ENCODE results near the gene PAEP. TPM values are rescaled to one million over a fixed set of nuclear protein-coding genes. Genes with fewer than 3 reads are reported as not detected.

PAEP gene
- total and polyA plus RNA-seq, 4 donors, result not detected

- Histone ChIP-seq H3K4me1 (ENCODE audit: control insufficient read depth in 4 of 4, insufficient read depth in 4 of 4, low read length in 3 of 4) (no peaks in the 10 kb centered on the region), H3K27ac (ENCODE audit: low read depth in 1 of 2, low read length in 2 of 2) (no peak overlapping the region), H3K36me3 (ENCODE audit: control insufficient read depth in 4 of 4, insufficient read depth in 3 of 4, low read depth in 1 of 4, low read length in 3 of 4) (no peaks in the 10 kb centered on the region), H3K27me3 (ENCODE audit: control insufficient read depth in 4 of 4, insufficient read depth in 4 of 4, low read length in 3 of 4) (no peaks in the 10 kb centered on the region), H3K9me3 (ENCODE audit: control insufficient read depth in 4 of 4, low read length in 3 of 4) (no peaks in the 10 kb centered on the region), H3K4me3 (ENCODE audit: low read depth in 1 of 3, low read length in 3 of 3) (no peak overlapping the region), H3K9ac (ENCODE audit: low read depth in 1 of 2, low read length in 2 of 2) (no peak overlapping the region)
- DNase-seq (ENCODE audit: low spot score), result no peak
- WGBS, result 63% methylated on average over 14 of the region's 14 CpGs
- TF ChIP-seq, protein P1, sequence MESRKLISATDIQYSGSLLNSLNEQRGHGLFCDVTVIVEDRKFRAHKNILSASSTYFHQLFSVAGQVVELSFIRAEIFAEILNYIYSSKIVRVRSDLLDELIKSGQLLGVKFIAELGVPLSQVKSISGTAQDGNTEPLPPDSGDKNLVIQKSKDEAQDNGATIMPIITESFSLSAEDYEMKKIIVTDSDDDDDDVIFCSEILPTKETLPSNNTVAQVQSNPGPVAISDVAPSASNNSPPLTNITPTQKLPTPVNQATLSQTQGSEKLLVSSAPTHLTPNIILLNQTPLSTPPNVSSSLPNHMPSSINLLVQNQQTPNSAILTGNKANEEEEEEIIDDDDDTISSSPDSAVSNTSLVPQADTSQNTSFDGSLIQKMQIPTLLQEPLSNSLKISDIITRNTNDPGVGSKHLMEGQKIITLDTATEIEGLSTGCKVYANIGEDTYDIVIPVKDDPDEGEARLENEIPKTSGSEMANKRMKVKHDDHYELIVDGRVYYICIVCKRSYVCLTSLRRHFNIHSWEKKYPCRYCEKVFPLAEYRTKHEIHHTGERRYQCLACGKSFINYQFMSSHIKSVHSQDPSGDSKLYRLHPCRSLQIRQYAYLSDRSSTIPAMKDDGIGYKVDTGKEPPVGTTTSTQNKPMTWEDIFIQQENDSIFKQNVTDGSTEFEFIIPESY (IDR thresholded peaks at IDR 0.05), result no peak
- no peak for TF ChIP-seq HNF4A (conservative IDR thresholded peaks at IDR 0.05)
- no peak for TF ChIP-seq GABPA (IDR thresholded peaks at IDR 0.05 in 1 of 2, conservative IDR thresholded peaks at IDR 0.05 in 1 of 2)
- no peak for TF ChIP-seq SP1 (IDR thresholded peaks at IDR 0.05)
- no peak for TF ChIP-seq FOXA2 (IDR thresholded peaks at IDR 0.05)
- TF ChIP-seq RAD21 (IDR thresholded peaks at IDR 0.05), result no peak
- no peak for TF ChIP-seq TAF1 (conservative IDR thresholded peaks at IDR 0.05)
- no peak for TF ChIP-seq FOXA1 (IDR thresholded peaks at IDR 0.05)
- TF ChIP-seq ATF3 (IDR thresholded peaks at IDR 0.05), result no peak
- TF ChIP-seq MAX (IDR thresholded peaks at IDR 0.05), result no peak
- TF ChIP-seq CTCF (IDR thresholded peaks at IDR 0.05; ENCODE audit: low read depth, low read length, missing input control), result no peak
- no peak for TF ChIP-seq JUND (IDR thresholded peaks at IDR 0.05)
- TF ChIP-seq REST (IDR thresholded peaks at IDR 0.05), result no peak
- no peak for TF ChIP-seq RXRA (IDR thresholded peaks at IDR 0.05)
- TF ChIP-seq HNF4G (IDR thresholded peaks at IDR 0.05), result no peak
- no peak for TF ChIP-seq YY1 (IDR thresholded peaks at IDR 0.05)
- no peak for TF ChIP-seq NR2F2 (IDR thresholded peaks at IDR 0.05)
- TF ChIP-seq EGR1 (IDR thresholded peaks at IDR 0.05; ENCODE audit: low read depth in 2 of 2), result no peak
These were observed 10.5 kb upstream of the PAEP start for GRCh38 chr9:135551031-135551430.
